Sigmoid colon (tissue), 3 donors: ENCODE results near the gene FANCC.

ENCODE experiments used
- CTCF ChIP-seq, 4 experiments: fragments of 450-650 bp in 3 of 4; fragments of 200-600 bp in 1 of 4; IDR thresholded peaks; one replicate each; pipeline ENCODE4 v1.5.1; 2016 to 2019; ENCODE audit warnings: antibody characterized with exemption in 4 of 4, mild to moderate bottlenecking in 3 of 4, moderate library complexity in 2 of 4
- POLR2A ChIP-seq, 2 donors: fragments of 450-650 bp; IDR thresholded peaks; one replicate each; pipeline ENCODE4 v1.6.1; 2016; ENCODE audit warnings: antibody characterized with exemption in 2 of 2, mild to moderate bottlenecking in 2 of 2, moderate library complexity in 2 of 2

GRCh38 chr9:95079461-95079860 is 238.0 kb downstream of the FANCC start:
- TF ChIP-seq CTCF (IDR thresholded peaks at IDR 0.05): no peak
- no peak for TF ChIP-seq POLR2A (IDR thresholded peaks at IDR 0.05)
